Neural progenitor cell (in vitro differentiated cells): ENCODE results near the gene TUBB6. TPM values are rescaled to one million over a fixed set of nuclear protein-coding genes. Genes with fewer than 3 reads are reported as not detected.

Experiments
- DNase-seq: peaks from one replicate; pipeline ENCODE4 v3.0.0-alpha.2; 2016; ENCODE audit warnings: low spot score
- H2AFZ ChIP-seq: fragments of 200-600 bp; sonication (generic); replicated peaks from 2 replicates; pipeline ENCODE4 v1.6.1; 2016; ENCODE audit warnings: antibody characterized with exemption
- H3F3A ChIP-seq: fragments of 200-600 bp; sonication (generic); 2 replicates; pipeline ENCODE4 v1.6.1; 2016; ENCODE audit warnings: antibody characterized with exemption, low read depth
- H3K27ac ChIP-seq: fragments of 200-600 bp; sonication (generic); 2 replicates; pipeline ENCODE4 v1.5.1; 2016; ENCODE audit warnings: mild to moderate bottlenecking
- H3K27me3 ChIP-seq: fragments of 200-600 bp; sonication (generic); 2 replicates; pipeline ENCODE4 v1.6.1; 2016; ENCODE audit warnings: mild to moderate bottlenecking, moderate library complexity
- H3K36me3 ChIP-seq: fragments of 200-600 bp; sonication (generic); 2 replicates; pipeline ENCODE4 v1.5.1; 2016
- H3K4me1 ChIP-seq: fragments of 200-600 bp; sonication (generic); 2 replicates; pipeline ENCODE4 v1.6.1; 2016; ENCODE audit warnings: mixed run types
- H3K4me2 ChIP-seq: fragments of 200-600 bp; sonication (generic); 2 replicates; pipeline ENCODE4 v1.6.1; 2016
- H3K4me3 ChIP-seq: fragments of 200-600 bp; sonication (generic); 2 replicates; pipeline ENCODE4 v1.5.1; 2016
- H3K79me2 ChIP-seq: fragments of 200-600 bp; sonication (generic); 2 replicates; pipeline ENCODE4 v1.6.1; 2016; ENCODE audit warnings: low read depth
- H3K9ac ChIP-seq: fragments of 200-600 bp; sonication (generic); 2 replicates; pipeline ENCODE4 v1.6.1; 2016
- H3K9me3 ChIP-seq: fragments of 200-600 bp; sonication (generic); 2 replicates; pipeline ENCODE4 v1.5.1; 2016; ENCODE audit warnings: low read depth
- H4K20me1 ChIP-seq: fragments of 200-600 bp; sonication (generic); 2 replicates; pipeline ENCODE4 v1.6.1; 2016; ENCODE audit warnings: low read depth
- H3K27ac Mint-ChIP-seq: 3 replicates; pipeline ENCODE4 v1.8.0; 2021; ENCODE audit warnings: mixed read lengths
- H3K27me3 Mint-ChIP-seq: 2 replicates; pipeline ENCODE4 v1.8.0; 2022; ENCODE audit warnings: low read depth, mild to moderate bottlenecking, inconsistent platforms, moderate library complexity, mixed read lengths; ENCODE audit not compliant: insufficient read depth
- H3K36me3 Mint-ChIP-seq: 3 replicates; pipeline ENCODE4 v1.8.0; 2021; ENCODE audit warnings: mixed read lengths
- H3K4me1 Mint-ChIP-seq: 3 replicates; pipeline ENCODE4 v1.8.0; 2021; ENCODE audit warnings: mixed read lengths
- H3K4me3 Mint-ChIP-seq: 3 replicates; pipeline ENCODE4 v1.8.0; 2021; ENCODE audit warnings: mild to moderate bottlenecking, moderate library complexity, mixed read lengths
- H3K9me3 Mint-ChIP-seq: 3 replicates; pipeline ENCODE4 v1.8.0; 2020; ENCODE audit warnings: mixed read lengths
- CTCF ChIP-seq: fragments of 200-600 bp; sonication (generic); IDR thresholded peaks from 2 replicates; pipeline ENCODE4 v1.5.1; 2017; ENCODE audit warnings: antibody characterized with exemption, mild to moderate bottlenecking
- EZH2 ChIP-seq: fragments of 200-600 bp; sonication (generic); IDR thresholded peaks from 2 replicates; pipeline ENCODE4 v1.6.1; 2017; ENCODE audit warnings: antibody characterized with exemption, mild to moderate bottlenecking, moderate library complexity
- EZH2phosphoT487 ChIP-seq: fragments of 200-600 bp; sonication (generic); IDR thresholded peaks from 2 replicates; pipeline ENCODE4 v1.6.1; 2017; ENCODE audit warnings: antibody characterized with exemption
- small RNA-seq: library from RNA; depleted of rRNA; stranded (forward); fragments of <200 nt; gene quantifications from one replicate; pipeline ENCODE3, GENCODE V24; 2015
- total RNA-seq: library from RNA; depleted of rRNA; stranded (reverse); fragments of >200 nt; gene quantifications from 2 replicates; pipeline ENCODE4 v1.2.3, GENCODE V29; 2015; ENCODE audit warnings: low replicate concordance

The TUBB6 gene
- total RNA-seq, 1 donor from 2014 or later = 92.7 TPM

DNA sequence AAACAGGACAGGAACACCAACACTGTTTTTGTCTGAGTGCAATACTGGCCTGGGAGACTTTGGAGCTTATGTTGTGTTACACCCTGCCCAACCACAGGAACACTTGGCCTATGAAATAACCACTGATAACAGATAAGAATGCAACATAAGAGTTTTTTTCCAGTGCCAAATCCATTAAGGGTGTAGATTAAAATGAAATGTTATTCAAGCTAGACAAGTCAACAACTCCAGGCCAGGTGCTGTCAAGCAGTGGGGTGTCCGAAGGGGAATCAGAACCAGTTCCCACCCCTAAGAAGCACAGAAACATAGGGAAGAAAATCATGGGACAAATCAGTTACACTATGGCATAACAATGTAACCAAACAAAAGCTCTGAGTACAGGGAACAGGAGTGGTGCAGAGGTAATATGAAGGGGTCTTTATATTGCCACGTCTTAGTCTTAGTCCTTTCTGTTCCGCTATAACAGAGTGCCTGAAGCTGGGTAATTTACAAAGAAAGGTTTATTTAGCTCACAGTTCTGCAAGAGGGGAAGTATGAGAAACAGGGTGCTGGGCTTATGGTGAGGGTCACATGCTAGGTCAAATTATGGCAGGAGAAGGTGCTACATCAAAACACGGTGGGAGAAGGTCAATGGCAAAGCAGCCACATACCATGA lies 65.2 kb downstream of the TUBB6 start:
- no peak overlapping the region for H3K27ac Mint-ChIP-seq
- no peaks in the 10 kb centered on the region for H3K9me3 Mint-ChIP-seq

GRCh38 chr18:12373771-12374116 lies 65.7 kb downstream of the TUBB6 start:
- Histone ChIP-seq H3K4me1 (peaks cover 6% of the 10 kb centered on the region), H3K4me3 (no peak overlapping the region), H3K9ac (no peak overlapping the region), H3K9me3 (no peaks in the 10 kb centered on the region), H3K27ac (no peak overlapping the region), H3K4me2 (no peak overlapping the region), H3F3A (peaks cover 22% of the 10 kb centered on the region), H3K36me3 (no peaks in the 10 kb centered on the region), H3K27me3 (no peaks in the 10 kb centered on the region), H4K20me1 (peaks cover 45% of the 10 kb centered on the region), H3K79me2 (peaks cover 67% of the 10 kb centered on the region), H2AFZ (no peak overlapping the region)
- TF ChIP-seq CTCF (no peak), EZH2phosphoT487 (no peak), EZH2 (no peak)
- Mint-ChIP-seq H3K36me3 (peaks cover 17% of the 10 kb centered on the region), H3K27me3 (peaks cover 6% of the 10 kb centered on the region), H3K4me3 (no peak overlapping the region), H3K9me3 (no peaks in the 10 kb centered on the region), H3K27ac (no peak overlapping the region), H3K4me1 (peaks cover 22% of the 10 kb centered on the region)
- DNase-seq = no peak

More for the DNA sequence above, 65.2 kb downstream of the TUBB6 start:
- Mint-ChIP-seq H3K4me3 (no peak overlapping the region), H3K4me1 (peaks cover 22% of the 10 kb centered on the region), H3K36me3 (peaks cover 17% of the 10 kb centered on the region), H3K27me3 (peaks cover 6% of the 10 kb centered on the region)
- H3K36me3 ChIP-seq = no peaks in the 10 kb centered on the region
- H3K4me2 ChIP-seq = no peak overlapping the region
- no peak for TF ChIP-seq EZH2phosphoT487
- no peak for TF ChIP-seq EZH2
- TF ChIP-seq CTCF = no peak
- peaks cover 6% of the 10 kb centered on the region for H3K4me1 ChIP-seq
- no peak overlapping the region for H2AFZ ChIP-seq
- H3K4me3 ChIP-seq = no peak overlapping the region
- H3K27me3 ChIP-seq = no peaks in the 10 kb centered on the region
- H3K9me3 ChIP-seq = no peaks in the 10 kb centered on the region
- H3F3A ChIP-seq = peaks cover 17% of the 10 kb centered on the region
- H4K20me1 ChIP-seq = peaks cover 45% of the 10 kb centered on the region
- peaks cover 67% of the 10 kb centered on the region for H3K79me2 ChIP-seq
- H3K27ac ChIP-seq = no peak overlapping the region
- no peak overlapping the region for H3K9ac ChIP-seq
- no peak for DNase-seq

GRCh38 chr18:12374401-12374800 lies 66.4 kb downstream of the TUBB6 start:
- peaks cover 45% of the 10 kb centered on the region for H4K20me1 ChIP-seq
- H3K9me3 ChIP-seq = no peaks in the 10 kb centered on the region
- no peaks in the 10 kb centered on the region for H3K9me3 Mint-ChIP-seq
- peaks cover 22% of the 10 kb centered on the region for H3K4me1 Mint-ChIP-seq
- no peak overlapping the region for H3K4me2 ChIP-seq
- no peak overlapping the region for H3K27ac Mint-ChIP-seq
- peaks cover 15% of the 10 kb centered on the region for H3K36me3 Mint-ChIP-seq
- TF ChIP-seq CTCF = no peak
- no peak for TF ChIP-seq EZH2
- TF ChIP-seq EZH2phosphoT487 = no peak
- peaks cover 67% of the 10 kb centered on the region for H3K79me2 ChIP-seq
- H3K9ac ChIP-seq = no peak overlapping the region
- H3F3A ChIP-seq = peaks cover 25% of the 10 kb centered on the region
- DNase-seq = no peak
- H2AFZ ChIP-seq = no peak overlapping the region
- H3K27me3 ChIP-seq = no peaks in the 10 kb centered on the region
- H3K4me3 Mint-ChIP-seq = peak overlapping the region; percentile 72
- peaks cover 6% of the 10 kb centered on the region for H3K4me1 ChIP-seq
- H3K36me3 ChIP-seq = no peaks in the 10 kb centered on the region
- peaks cover 6% of the 10 kb centered on the region for H3K27me3 Mint-ChIP-seq
- H3K4me3 ChIP-seq = no peak overlapping the region
- no peak overlapping the region for H3K27ac ChIP-seq

Small RNA genes lying within 50 kb of the gene (small RNA-seq; reads per million reads assigned to genes)
- gene RNU6-170P = not detected

Other genes starting within 250 kb of the TUBB6 start
- gene ANKRD62, start 214.4 kb upstream of the TUBB6 start, total RNA-seq = 0.15 TPM in 1 of 2 replicates, not detected in the other
- not detected in 2 replicates for gene CIDEA, start 53.9 kb upstream of the TUBB6 start, total RNA-seq
- gene AFG3L2, start 69.0 kb downstream of the TUBB6 start, total RNA-seq = 38.9 and 51.7 TPM in 2 replicates
- gene PRELID3A, start 99.7 kb downstream of the TUBB6 start, total RNA-seq = 12.0 and 14.2 TPM in 2 replicates